Sigmoid colon (tissue), 7 donors: Measurements from ENCODE around the gene CHD1. TPM values are rescaled to one million over a fixed set of nuclear protein-coding genes. Genes with fewer than 3 reads are reported as not detected.

Experiments
- DNase-seq: peaks from one replicate; pipeline ENCODE4 v3.0.0-alpha.2; 2019
- H3K27ac ChIP-seq, 4 donors: fragments of 200-600 bp; sonication (generic); one replicate each; pipeline ENCODE4 v1.5.1; 2016 to 2019; ENCODE audit warnings: mild to moderate bottlenecking in 1 of 4
- H3K27me3 ChIP-seq, 3 donors: fragments of 200-600 bp; sonication (generic); one replicate each; pipeline ENCODE4 v1.5.1; 2019; ENCODE audit warnings: mild to moderate bottlenecking in 1 of 3
- H3K36me3 ChIP-seq, 4 donors: fragments of 200-600 bp; sonication (generic); one replicate each; pipeline ENCODE4 v1.5.1; 2016 to 2019
- H3K4me1 ChIP-seq, 4 donors: fragments of 200-600 bp; sonication (generic); one replicate each; pipeline ENCODE4 v1.5.1; 2017 to 2019
- H3K4me3 ChIP-seq, 4 donors: fragments of 200-600 bp; sonication (generic); one replicate each; pipeline ENCODE4 v1.5.1; 2017 to 2019; ENCODE audit warnings: mild to moderate bottlenecking in 2 of 4, moderate library complexity in 1 of 4
- H3K9me3 ChIP-seq, 4 donors: fragments of 200-600 bp in 3 of 4; sonication (generic) in 3 of 4; one replicate each; pipeline versions ENCODE4 v1.5.1 to v1.6.1; 2013 to 2019
- CTCF ChIP-seq, 4 experiments: fragments of 450-650 bp in 3 of 4; fragments of 200-600 bp in 1 of 4; IDR thresholded peaks; one replicate each; pipeline ENCODE4 v1.5.1; 2016 to 2019; ENCODE audit warnings: antibody characterized with exemption in 4 of 4, mild to moderate bottlenecking in 3 of 4, moderate library complexity in 2 of 4
- EP300 ChIP-seq, 4 donors: sonication (generic); formaldehyde crosslinking; IDR thresholded peaks; one replicate each; pipeline ENCODE4 v1.6.1; 2017; ENCODE audit warnings: antibody characterized with exemption in 4 of 4
- POLR2A ChIP-seq, 2 donors: fragments of 450-650 bp; IDR thresholded peaks; one replicate each; pipeline ENCODE4 v1.6.1; 2016; ENCODE audit warnings: antibody characterized with exemption in 2 of 2, mild to moderate bottlenecking in 2 of 2, moderate library complexity in 2 of 2
- POLR2AphosphoS5 ChIP-seq, 4 donors: sonication (generic); formaldehyde crosslinking; IDR thresholded peaks; one replicate each; pipeline ENCODE4 v1.6.1; 2017; ENCODE audit warnings: antibody characterized with exemption in 4 of 4
- WGBS, 2 donors: extraction: QIAGEN DNeasy Blood & Tissue Kit; methylation state at CpG; one replicate each; pipeline ENCODE4 v1.1.7; 2013; 5-methylcytosine and 5-hydroxymethylcytosine counted together
- intact Hi-C: fragments of 100-400 bp; cut with DNase I; formaldehyde crosslinking; loops from one replicate; pipeline ENCODE4 v1.15.1; 2023
- polyA plus RNA-seq, 3 donors: library from polyadenylated mRNA; stranded (reverse); fragments of 200-250 nt; gene quantifications; one replicate each; pipeline ENCODE4 v1.2.3, GENCODE V29; 2013
- total RNA-seq, 4 donors: library from RNA; depleted of rRNA; stranded (reverse); fragments of >200 nt; gene quantifications; one replicate each; pipeline ENCODE4 v1.1.0, GENCODE V29; 2016
- donor health status: healthy with polysubstance abuse.
- donor health status: Bipolar disorder and iron deficiency.
- donor health status: healthy.

CHD1 gene
- total and polyA plus RNA-seq, 7 donors: 13.9 to 73.3 (median 38.2) TPM

- no peak for DNase-seq
- H3K4me1 ChIP-seq: peaks cover 0 to 41% (median 11%) of the 10 kb centered on the region in 4 donors
- H3K36me3 ChIP-seq: peaks cover 0 to 30% (median 0%) of the 10 kb centered on the region in 4 donors
- H3K9me3 ChIP-seq: no peaks in the 10 kb centered on the region
- 75 to 87% methylated on average over 3 of the region's 3 CpGs for WGBS, 2 donors
- H3K27me3 ChIP-seq: no peaks in the 10 kb centered on the region
- intact Hi-C loops: loop anchor here (1.0 to 2.0 kb wide), 2 partner anchors 126 to 153 kb away; no protein-coding TSS in a partner anchor
- H3K4me3 ChIP-seq: no peak overlapping the region
- TF ChIP-seq POLR2AphosphoS5 (IDR thresholded peaks at IDR 0.05) (no peak), CTCF (IDR thresholded peaks at IDR 0.05) (no peak), POLR2A (IDR thresholded peaks at IDR 0.05) (no peak), EP300 (IDR thresholded peaks at IDR 0.05) (no peak)
- H3K27ac ChIP-seq: no peak overlapping the region
Observed at GRCh38 chr5:98906756-98907355, 22.0 kb downstream of the CHD1 start.

- DNase-seq: no peak
- intact Hi-C loops: loop anchor here (1.0 to 2.0 kb wide), 2 partner anchors 127 to 154 kb away; no protein-coding TSS in a partner anchor
- TF ChIP-seq POLR2AphosphoS5 (IDR thresholded peaks at IDR 0.05): no peak
- TF ChIP-seq CTCF (IDR thresholded peaks at IDR 0.05): peak; percentile 61 to 76 (median 66)
- Histone ChIP-seq H3K4me1 (peaks cover 0 to 34% (median 8%) of the 10 kb centered on the region in 4 donors), H3K36me3 (peaks cover 0 to 37% (median 0%) of the 10 kb centered on the region in 4 donors), H3K4me3 (no peak overlapping the region), H3K27ac (no peak overlapping the region), H3K9me3 (no peaks in the 10 kb centered on the region), H3K27me3 (no peaks in the 10 kb centered on the region)
- WGBS, 2 donors: 55 to 76% methylated on average over 3 of the region's 3 CpGs
Observed at GRCh38 chr5:98905857-98906688, 22.7 kb downstream of the CHD1 start.

GRCh38 chr5:98904780-98905179, 24.0 kb downstream of the CHD1 start:
- TF ChIP-seq POLR2A (IDR thresholded peaks at IDR 0.05) (no peak), POLR2AphosphoS5 (IDR thresholded peaks at IDR 0.05) (no peak), EP300 (IDR thresholded peaks at IDR 0.05) (no peak), CTCF (IDR thresholded peaks at IDR 0.05) (no peak)
- Histone ChIP-seq H3K4me1 (peaks cover 0 to 23% (median 4%) of the 10 kb centered on the region in 4 donors), H3K9me3 (no peaks in the 10 kb centered on the region), H3K36me3 (peaks cover 0 to 50% (median 9%) of the 10 kb centered on the region in 4 donors), H3K4me3 (no peak overlapping the region), H3K27me3 (no peaks in the 10 kb centered on the region), H3K27ac (no peak overlapping the region)
- intact Hi-C loops: loop anchor here (5.0 kb wide), 1 partner anchor 37 kb away; no protein-coding TSS in a partner anchor
- no peak for DNase-seq
- 78 to 86% methylated on average over 6 of the region's 6 CpGs for WGBS, 2 donors

GRCh38 chr5:98902733-98903132, 26.1 kb downstream of the CHD1 start:
- no peak overlapping the region for H3K4me3 ChIP-seq
- intact Hi-C loops: loop anchor here (5.0 kb wide), 1 partner anchor 35 kb away; no protein-coding TSS in a partner anchor
- 90 to 97% methylated on average over 1 of the region's 1 CpG for WGBS, 2 donors
- no peaks in the 10 kb centered on the region for H3K9me3 ChIP-seq
- no peak overlapping the region for H3K27ac ChIP-seq
- peaks cover 0 to 17% (median 0%) of the 10 kb centered on the region in 4 donors for H3K4me1 ChIP-seq
- H3K36me3 ChIP-seq: peaks cover 0 to 71% (median 22%) of the 10 kb centered on the region in 4 donors
- DNase-seq: no peak
- H3K27me3 ChIP-seq: no peaks in the 10 kb centered on the region
- TF ChIP-seq POLR2AphosphoS5 (IDR thresholded peaks at IDR 0.05) (no peak), EP300 (IDR thresholded peaks at IDR 0.05) (no peak), POLR2A (IDR thresholded peaks at IDR 0.05) (no peak), CTCF (IDR thresholded peaks at IDR 0.05) (no peak)
